ENCODE data around the gene NLGN3. TPM values are rescaled to one million over a fixed set of nuclear protein-coding genes. Genes with fewer than 3 reads are reported as not detected.

NLGN3 gene
- total and polyA plus RNA-seq, 2 experiments from 2014 or later = 1.6 to 2.7 TPM

DNA sequence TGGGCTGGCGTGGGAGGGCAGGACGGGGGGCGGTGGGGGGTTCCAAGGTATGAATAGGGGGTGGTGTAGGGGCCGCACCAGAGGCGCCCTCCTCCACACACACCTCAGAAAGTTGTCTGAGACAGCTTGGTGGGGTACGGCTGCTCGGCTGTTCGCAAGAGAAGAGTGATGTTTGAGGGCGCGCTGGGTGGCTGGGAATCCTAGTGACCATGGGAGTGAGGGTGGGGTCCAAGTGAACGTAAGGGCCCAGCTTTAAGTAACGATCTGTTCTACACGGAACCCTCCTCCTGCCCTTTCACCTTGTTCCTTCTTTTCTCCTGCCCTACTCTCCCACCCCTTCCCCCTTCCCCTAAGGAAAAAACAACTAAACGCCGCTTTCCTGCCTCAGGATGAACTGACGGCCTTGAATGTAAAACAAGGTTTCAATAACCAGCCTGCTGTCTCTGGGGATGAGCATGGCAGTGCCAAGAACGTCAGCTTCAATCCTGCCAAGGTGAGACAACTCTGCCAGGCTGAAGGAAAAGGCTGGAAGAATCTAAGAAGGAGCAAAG is 25.6 kb upstream of the NLGN3 start:
- Histone ChIP-seq H3K27me3 (no peaks in the 10 kb centered on the region), H3K36me3 (replicated peaks; ENCODE audit: insufficient read depth, low read depth) (no peaks in the 10 kb centered on the region), H4K20me1 (ENCODE audit: insufficient read depth, poor library complexity, severe bottlenecking) (no peaks in the 10 kb centered on the region), H3K4me2 (peak overlapping the region; percentile 75), H2AFZ (peak overlapping the region; percentile 87), H3K4me3 (peak overlapping the region; percentile 66), H3K4me1 (ENCODE audit: insufficient read depth) (no peaks in the 10 kb centered on the region), H3K9me3 (ENCODE audit: low read depth) (no peaks in the 10 kb centered on the region), H3K79me2 (peaks cover 8% of the 10 kb centered on the region), H3K27ac (peak overlapping the region; percentile 93), H3K9me2 (replicated peaks; ENCODE audit: insufficient read depth) (no peaks in the 10 kb centered on the region)
- WGBS (ENCODE audit: low lambda C conversion rate, missing lambda C conversion rate) = 40% methylated on average over 17 of the region's 17 CpGs
- no peak for DNase-seq (ENCODE audit: low spot score)
- TF ChIP-seq, protein P1, sequence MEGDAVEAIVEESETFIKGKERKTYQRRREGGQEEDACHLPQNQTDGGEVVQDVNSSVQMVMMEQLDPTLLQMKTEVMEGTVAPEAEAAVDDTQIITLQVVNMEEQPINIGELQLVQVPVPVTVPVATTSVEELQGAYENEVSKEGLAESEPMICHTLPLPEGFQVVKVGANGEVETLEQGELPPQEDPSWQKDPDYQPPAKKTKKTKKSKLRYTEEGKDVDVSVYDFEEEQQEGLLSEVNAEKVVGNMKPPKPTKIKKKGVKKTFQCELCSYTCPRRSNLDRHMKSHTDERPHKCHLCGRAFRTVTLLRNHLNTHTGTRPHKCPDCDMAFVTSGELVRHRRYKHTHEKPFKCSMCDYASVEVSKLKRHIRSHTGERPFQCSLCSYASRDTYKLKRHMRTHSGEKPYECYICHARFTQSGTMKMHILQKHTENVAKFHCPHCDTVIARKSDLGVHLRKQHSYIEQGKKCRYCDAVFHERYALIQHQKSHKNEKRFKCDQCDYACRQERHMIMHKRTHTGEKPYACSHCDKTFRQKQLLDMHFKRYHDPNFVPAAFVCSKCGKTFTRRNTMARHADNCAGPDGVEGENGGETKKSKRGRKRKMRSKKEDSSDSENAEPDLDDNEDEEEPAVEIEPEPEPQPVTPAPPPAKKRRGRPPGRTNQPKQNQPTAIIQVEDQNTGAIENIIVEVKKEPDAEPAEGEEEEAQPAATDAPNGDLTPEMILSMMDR (IDR thresholded peaks at IDR 0.05; ENCODE audit: poor library complexity) = no peak
- TF ChIP-seq EZH2 (IDR thresholded peaks at IDR 0.05; ENCODE audit: borderline replicate concordance) (no peak), EZH2phosphoT487 (IDR thresholded peaks at IDR 0.05; ENCODE audit: low read depth, severe bottlenecking, unreplicated experiment) (no peak)

DNA sequence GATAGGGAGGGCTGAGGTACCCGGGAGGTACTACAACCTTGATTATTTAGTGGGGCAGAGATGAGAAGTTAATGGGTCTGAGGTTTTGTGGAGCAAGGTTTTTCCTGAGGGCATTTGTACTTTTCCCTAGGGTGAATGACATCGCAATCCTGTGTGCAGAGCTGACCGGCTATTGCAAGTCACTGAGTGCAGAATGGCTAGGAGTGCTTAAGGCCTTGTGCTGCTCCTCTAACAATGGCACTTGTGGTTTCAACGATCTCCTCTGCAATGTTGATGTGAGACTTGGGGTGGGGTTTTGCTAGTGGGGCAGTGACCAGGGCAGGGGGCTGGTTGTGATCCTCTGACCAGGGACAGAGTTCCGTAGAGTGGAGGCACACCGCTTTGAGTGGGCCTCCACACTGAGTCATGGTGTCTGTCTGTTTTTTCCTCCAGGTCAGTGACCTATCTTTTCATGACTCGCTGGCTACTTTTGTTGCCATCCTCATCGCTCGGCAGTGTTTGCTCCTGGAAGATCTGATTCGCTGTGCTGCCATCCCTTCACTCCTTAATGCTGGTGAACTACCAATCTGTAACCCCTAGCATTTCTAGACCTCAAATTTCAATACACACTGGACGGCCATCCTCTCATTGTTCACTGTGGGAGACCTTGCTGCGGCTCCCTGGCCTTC is 16.3 kb upstream of the NLGN3 start:
- no peak overlapping the region for H3K27ac ChIP-seq
- no peak for DNase-seq (ENCODE audit: low spot score)
- no peaks in the 10 kb centered on the region for H3K27me3 ChIP-seq
- no peaks in the 10 kb centered on the region for H4K20me1 ChIP-seq (ENCODE audit: insufficient read depth, poor library complexity, severe bottlenecking)
- no peaks in the 10 kb centered on the region for H3K9me3 ChIP-seq (ENCODE audit: low read depth)
- H3K36me3 ChIP-seq (replicated peaks; ENCODE audit: insufficient read depth, low read depth) = no peaks in the 10 kb centered on the region
- H2AFZ ChIP-seq = no peak overlapping the region
- TF ChIP-seq EZH2 (IDR thresholded peaks at IDR 0.05; ENCODE audit: borderline replicate concordance) = no peak
- TF ChIP-seq, protein P1 (IDR thresholded peaks at IDR 0.05; ENCODE audit: poor library complexity) = no peak
- no peak for TF ChIP-seq EZH2phosphoT487 (IDR thresholded peaks at IDR 0.05; ENCODE audit: low read depth, severe bottlenecking, unreplicated experiment)
- H3K79me2 ChIP-seq = no peaks in the 10 kb centered on the region
- no peak overlapping the region for H3K4me2 ChIP-seq
- 81% methylated on average over 12 of the region's 12 CpGs for WGBS (ENCODE audit: low lambda C conversion rate, missing lambda C conversion rate)
- no peaks in the 10 kb centered on the region for H3K9me2 ChIP-seq (replicated peaks; ENCODE audit: insufficient read depth)
- no peaks in the 10 kb centered on the region for H3K4me1 ChIP-seq (ENCODE audit: insufficient read depth)
- no peak overlapping the region for H3K4me3 ChIP-seq

- no peaks in the 10 kb centered on the region for H3K9me3 ChIP-seq (ENCODE audit: low read depth)
- H3K36me3 ChIP-seq (replicated peaks; ENCODE audit: insufficient read depth, low read depth) = no peaks in the 10 kb centered on the region
- H3K4me3 ChIP-seq = no peak overlapping the region
- H3K4me2 ChIP-seq = no peak overlapping the region
- H3K9me2 ChIP-seq (replicated peaks; ENCODE audit: insufficient read depth) = no peaks in the 10 kb centered on the region
- H4K20me1 ChIP-seq (ENCODE audit: insufficient read depth, poor library complexity, severe bottlenecking) = no peaks in the 10 kb centered on the region
- H3K79me2 ChIP-seq = no peaks in the 10 kb centered on the region
- no peak overlapping the region for H3K27ac ChIP-seq
- peak; percentile 71 for DNase-seq (ENCODE audit: low spot score)
- 51% methylated on average over 18 of the region's 18 CpGs for WGBS (ENCODE audit: low lambda C conversion rate, missing lambda C conversion rate)
- TF ChIP-seq EZH2phosphoT487 (IDR thresholded peaks at IDR 0.05; ENCODE audit: low read depth, severe bottlenecking, unreplicated experiment) = no peak
- TF ChIP-seq, protein P1 (IDR thresholded peaks at IDR 0.05; ENCODE audit: poor library complexity) = peak; percentile 69
- TF ChIP-seq EZH2 (IDR thresholded peaks at IDR 0.05; ENCODE audit: borderline replicate concordance) = no peak
- H3K4me1 ChIP-seq (ENCODE audit: insufficient read depth) = no peaks in the 10 kb centered on the region
- no peak overlapping the region for H2AFZ ChIP-seq
- H3K27me3 ChIP-seq = no peaks in the 10 kb centered on the region
These were observed 15.5 kb upstream of the NLGN3 start for GRCh38 chrX:71128915-71129765.

Data from hepatocyte (in vitro differentiated cells).